Activated CD4-positive, alpha-beta T cell treated with anti-CD3 and anti-CD28 coated beads, Interleukin-2, Interleukin-6, amounts not matched to agents 100 ng/mL and 50 ng/mL, durations not matched to agents 16 hours and 8 hours (primary cell): ENCODE results near the gene VSIG10.
"Not testable (repeated sequence)": the region's sequence is repeated elsewhere in the genome, so short reads cannot be mapped to it uniquely, and the experiment has no call there.

ENCODE experiments used
- DNase-seq: peaks from one replicate; pipeline ENCODE4 v3.0.0-alpha.2; 2020

VSIG10 gene

GRCh38 chr12:118029166-118029565 is 74.6 kb downstream of the VSIG10 start:
- DNase-seq = no peak

DNA sequence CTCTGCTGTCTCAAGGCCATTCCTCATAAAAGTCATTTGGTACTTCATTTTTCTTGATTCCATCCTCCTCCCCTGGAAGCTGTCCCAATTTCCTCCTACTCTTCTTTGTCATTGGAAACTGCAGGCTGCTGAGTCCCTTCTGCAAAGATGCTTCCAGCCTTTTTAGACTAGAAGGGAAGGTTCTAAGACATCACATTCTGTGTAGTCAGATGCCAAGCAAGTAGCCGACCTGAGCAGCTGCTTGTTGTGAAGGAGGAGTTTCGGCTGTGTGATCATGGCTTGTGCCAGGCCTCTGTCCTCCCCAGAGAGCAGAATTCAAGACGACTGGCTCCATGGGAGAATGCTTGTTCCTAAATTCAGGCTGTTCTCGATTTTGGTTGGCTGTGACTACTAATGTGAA is 78.6 kb downstream of the VSIG10 start:
- no peak for DNase-seq

- no peak for DNase-seq
Measured at GRCh38 chr12:118023301-118023860, 80.4 kb downstream of the VSIG10 start.

DNA sequence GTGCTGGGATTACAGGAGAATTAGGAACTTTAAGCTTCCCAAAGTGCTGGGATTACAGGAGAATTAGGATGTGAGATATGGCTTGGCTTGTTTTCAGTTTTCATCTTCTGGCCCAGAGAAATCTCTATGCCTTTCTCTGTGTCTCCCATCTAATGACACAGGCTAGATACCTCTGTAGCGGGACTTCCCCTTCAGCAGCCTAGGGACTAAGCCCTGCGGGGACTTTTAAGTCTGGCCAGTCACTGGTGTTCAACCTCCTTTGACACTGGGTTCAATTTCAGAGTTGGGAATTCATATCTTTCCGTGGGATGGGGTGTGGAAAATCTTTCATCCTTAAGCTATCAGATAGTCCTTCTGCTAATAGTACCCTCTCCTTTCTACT is 81.1 kb downstream of the VSIG10 start:
- DNase-seq = no peak

DNA sequence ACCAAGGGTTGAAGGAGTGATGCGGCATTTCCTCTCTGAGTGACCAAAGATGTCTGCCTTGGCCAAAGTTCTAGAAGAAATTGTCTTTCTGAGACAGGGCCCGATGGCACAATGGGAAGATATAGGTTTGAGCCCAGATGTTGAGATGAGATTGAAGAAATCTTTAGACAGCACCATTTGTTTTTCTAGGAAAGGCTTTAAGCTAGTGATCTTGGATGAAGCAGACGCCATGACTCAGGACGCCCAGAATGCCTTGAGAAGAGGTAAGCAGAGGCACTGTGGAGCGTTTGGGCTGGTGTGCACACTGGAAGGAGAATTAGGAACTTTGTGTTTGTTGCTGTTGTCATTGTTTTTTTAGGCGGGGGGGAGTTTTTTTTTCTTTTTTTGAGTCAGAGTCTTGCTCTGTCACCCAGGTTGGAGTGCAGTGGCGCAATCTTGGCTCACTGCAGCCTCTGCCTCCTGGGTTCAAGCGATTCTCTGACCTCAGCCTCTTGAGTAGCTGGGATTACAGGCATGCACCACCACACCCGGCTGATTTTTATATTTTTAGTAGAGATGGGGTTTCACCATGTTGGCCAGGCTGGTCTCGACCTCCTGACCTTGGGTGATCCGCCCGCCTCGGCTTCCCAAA is 81.6 kb downstream of the VSIG10 start:
- not testable (repeated sequence) for DNase-seq

DNA sequence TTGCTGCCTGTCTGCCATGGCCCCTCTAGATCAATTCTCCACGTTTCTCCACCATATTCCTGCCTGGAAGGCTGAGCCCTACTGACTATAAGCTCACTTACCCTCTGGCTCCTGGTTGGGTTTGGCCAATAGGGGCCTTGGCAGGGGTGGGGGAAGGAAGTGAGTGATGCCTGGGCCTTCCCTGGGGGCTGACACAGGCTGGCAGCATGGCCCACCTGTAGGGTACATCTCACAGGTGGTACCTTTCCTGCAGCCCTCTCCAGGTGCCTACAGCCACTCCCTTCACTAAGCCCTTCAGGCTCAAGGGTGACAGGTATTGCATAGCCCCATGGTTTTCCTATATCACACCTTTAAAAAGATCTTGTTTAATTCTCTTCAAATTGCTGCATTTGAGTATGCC is 83.8 kb downstream of the VSIG10 start:
- DNase-seq = no peak

- DNase-seq = no peak
Measured at GRCh38 chr12:118017926-118018325, 85.9 kb downstream of the VSIG10 start.

GRCh38 chr12:118016424-118017264 is 87.2 kb downstream of the VSIG10 start, which contains the start of gene RFC5:
RFC5 (plus strand) TSS chr12:118016703; CDS start chr12:118016828, 125 bp downstream.
- DNase-seq = peak; percentile 98

- no peak for DNase-seq
Measured at GRCh38 chr12:118015944-118016343, 87.9 kb downstream of the VSIG10 start.

- no peak for DNase-seq
Measured at GRCh38 chr12:118015306-118015705, 88.5 kb downstream of the VSIG10 start.
